ENCODE measurements around the gene USP49. TPM values are rescaled to one million over a fixed set of nuclear protein-coding genes. Genes with fewer than 3 reads are reported as not detected.

USP49 gene
- total and polyA plus RNA-seq, 8 donors, result 0.50 to 26.3 (median 4.6) TPM

DNA sequence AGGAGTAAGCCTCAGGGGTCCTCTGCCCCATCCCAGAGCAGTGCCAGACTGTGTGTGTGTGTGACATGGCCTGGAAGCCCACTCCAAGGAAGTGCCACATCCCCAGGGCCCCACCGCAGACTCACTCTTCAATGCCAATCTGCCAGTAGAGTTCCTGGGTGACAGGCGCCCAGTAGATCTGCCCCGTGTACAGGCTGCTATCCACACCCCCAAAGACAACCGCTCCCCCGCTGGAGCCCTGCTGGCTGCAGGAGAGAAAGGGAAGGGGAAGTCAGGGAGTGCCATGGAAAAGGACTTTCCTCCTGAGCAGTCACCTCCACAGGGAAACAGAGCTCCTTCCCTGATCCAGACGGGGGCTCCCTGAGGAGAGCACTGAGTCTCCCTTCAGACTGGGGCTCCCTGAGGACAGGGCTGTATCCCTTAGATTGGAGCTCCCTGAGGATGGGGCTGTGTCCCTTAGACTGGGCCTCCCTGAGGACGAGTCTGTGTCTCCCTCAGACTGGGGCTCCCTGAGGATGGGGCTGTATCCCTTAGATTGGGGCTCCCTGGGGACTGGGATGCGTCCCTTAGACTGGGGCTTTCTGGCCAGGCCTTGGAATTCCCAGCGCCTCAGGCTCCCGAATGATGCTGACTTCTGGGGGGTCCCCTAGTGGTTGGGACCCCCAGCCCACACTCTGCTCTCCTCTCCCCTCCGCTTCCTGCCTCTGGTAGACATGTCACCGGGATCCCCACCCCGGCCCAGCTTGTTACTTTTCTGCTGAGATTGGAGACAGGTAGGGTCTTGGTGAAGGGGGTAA lies 154.6 kb downstream of the USP49 start:
- Histone ChIP-seq H3K4me1 (peaks cover 6 to 37% (median 19%) of the 10 kb centered on the region in 4 donors), H3K27ac (peak overlapping the region in 4 of 5 donors; percentile 53 to 81 (median 76)), H3K4me3 (peak overlapping the region; percentile 1 to 50 (median 25)), H3K9me3 (no peaks in the 10 kb centered on the region), H3K36me3 (peaks cover 0 to 45% (median 4%) of the 10 kb centered on the region in 4 donors), H3K27me3 (no peaks in the 10 kb centered on the region)
- intact Hi-C loops (cut with DNase I; ENCODE audit: low total_unique reads), result no loop called here
- WGBS, 5 donors, result 46 to 72% (median 57%) methylated on average over 6 to 13 of the region's 13 CpGs
- peak in 1 of 2 donors; percentile 56 for DNase-seq
- TF ChIP-seq EP300 (IDR thresholded peaks at IDR 0.05), result no peak
- TF ChIP-seq, protein P1, sequence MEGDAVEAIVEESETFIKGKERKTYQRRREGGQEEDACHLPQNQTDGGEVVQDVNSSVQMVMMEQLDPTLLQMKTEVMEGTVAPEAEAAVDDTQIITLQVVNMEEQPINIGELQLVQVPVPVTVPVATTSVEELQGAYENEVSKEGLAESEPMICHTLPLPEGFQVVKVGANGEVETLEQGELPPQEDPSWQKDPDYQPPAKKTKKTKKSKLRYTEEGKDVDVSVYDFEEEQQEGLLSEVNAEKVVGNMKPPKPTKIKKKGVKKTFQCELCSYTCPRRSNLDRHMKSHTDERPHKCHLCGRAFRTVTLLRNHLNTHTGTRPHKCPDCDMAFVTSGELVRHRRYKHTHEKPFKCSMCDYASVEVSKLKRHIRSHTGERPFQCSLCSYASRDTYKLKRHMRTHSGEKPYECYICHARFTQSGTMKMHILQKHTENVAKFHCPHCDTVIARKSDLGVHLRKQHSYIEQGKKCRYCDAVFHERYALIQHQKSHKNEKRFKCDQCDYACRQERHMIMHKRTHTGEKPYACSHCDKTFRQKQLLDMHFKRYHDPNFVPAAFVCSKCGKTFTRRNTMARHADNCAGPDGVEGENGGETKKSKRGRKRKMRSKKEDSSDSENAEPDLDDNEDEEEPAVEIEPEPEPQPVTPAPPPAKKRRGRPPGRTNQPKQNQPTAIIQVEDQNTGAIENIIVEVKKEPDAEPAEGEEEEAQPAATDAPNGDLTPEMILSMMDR (IDR thresholded peaks at IDR 0.05), result no peak
- TF ChIP-seq POLR2AphosphoS5 (IDR thresholded peaks at IDR 0.05), result peak in 2 of 3 donors; percentile 69 to 85
- TF ChIP-seq POLR2A (IDR thresholded peaks at IDR 0.05), result peak in 2 of 4 donors; percentile 1 to 17

Small RNA genes within 50 kb of the gene (small RNA-seq; reads per million reads assigned to genes)
- gene AL365205.2, result 0 reads per million in 4 donors
- gene AL365205.3, result 0 reads per million in 4 donors
- gene RF00019, result 0 reads per million in 4 donors
- gene RF00393, result 0 reads per million in 4 donors

Other genes starting within 250 kb of the USP49 start
- 100 to 1,000 TPM in 1 of 5 donors, 10 to 100 TPM in 2, 1 to 10 TPM in 2; 6.4 to 130 (median 12.9) TPM for gene TFEB, start 159.8 kb downstream of the USP49 start, total RNA-seq
- 10 to 100 TPM; 12.1 to 19.5 (median 14.0) TPM for gene TFEB, start 159.8 kb downstream of the USP49 start, polyA plus RNA-seq
- over 10,000 TPM in 1 of 5 donors, 1,000 to 10,000 TPM in 3, 100 to 1,000 TPM in 1; 101 to 32,926 (median 1,172) TPM for gene PGC, start 148.0 kb downstream of the USP49 start, total RNA-seq
- gene PGC, start 148.0 kb downstream of the USP49 start, polyA plus RNA-seq, result over 10,000 TPM in 2 of 3 donors, 1,000 to 10,000 TPM in 1; 8,432 to 48,206 (median 26,682) TPM
- 10 to 100 TPM in 1 of 5 donors, 1 to 10 TPM in 3, under 1 TPM in 1; 0.29 to 22.2 (median 3.1) TPM for gene FRS3, start 115.5 kb downstream of the USP49 start, total RNA-seq
- 1 to 10 TPM; 2.9 to 4.4 (median 4.1) TPM for gene FRS3, start 115.5 kb downstream of the USP49 start, polyA plus RNA-seq
- gene PRICKLE4, start 114.6 kb downstream of the USP49 start, total RNA-seq, result 10 to 100 TPM in 3 of 5 donors, 1 to 10 TPM in 2; 4.4 to 77.0 (median 27.8) TPM
- 1 to 10 TPM in 2 of 3 donors, not detected in 1; 1.9 to 4.8 TPM for gene PRICKLE4, start 114.6 kb downstream of the USP49 start, polyA plus RNA-seq
- gene TOMM6, start 107.7 kb downstream of the USP49 start, total RNA-seq, result 100 to 1,000 TPM in 2 of 5 donors, 10 to 100 TPM in 3; 11.9 to 159 (median 68.7) TPM
- 100 to 1,000 TPM; 308 to 343 (median 323) TPM for gene TOMM6, start 107.7 kb downstream of the USP49 start, polyA plus RNA-seq
- 10 to 100 TPM in 4 of 5 donors, 1 to 10 TPM in 1; 1.2 to 34.4 (median 18.8) TPM for gene MED20, start 25.8 kb upstream of the USP49 start, total RNA-seq
- 1 to 10 TPM; 6.1 to 9.8 (median 7.2) TPM for gene MED20, start 25.8 kb upstream of the USP49 start, polyA plus RNA-seq
- 10 to 100 TPM in 2 of 5 donors, 1 to 10 TPM in 2, not detected in 1; 1.8 to 65.2 (median 10.1) TPM for gene BYSL, start 26.1 kb upstream of the USP49 start, total RNA-seq
- 10 to 100 TPM in 2 of 3 donors, 1 to 10 TPM in 1; 8.6 to 11.9 (median 10.6) TPM for gene BYSL, start 26.1 kb upstream of the USP49 start, polyA plus RNA-seq
- gene CCND3, start 46.4 kb upstream of the USP49 start, total RNA-seq, result 100 to 1,000 TPM in 2 of 5 donors, 10 to 100 TPM in 3; 40.6 to 193 (median 84.2) TPM
- gene CCND3, start 46.4 kb upstream of the USP49 start, polyA plus RNA-seq, result 10 to 100 TPM; 75.3 to 77.2 (median 75.9) TPM
- gene TAF8, start 155.1 kb upstream of the USP49 start, total RNA-seq, result 10 to 100 TPM in 4 of 5 donors, 1 to 10 TPM in 1; 3.8 to 24.6 (median 21.4) TPM
- gene TAF8, start 155.1 kb upstream of the USP49 start, polyA plus RNA-seq, result 10 to 100 TPM; 10.7 to 13.4 (median 11.6) TPM
- gene C6orf132, start 247.2 kb upstream of the USP49 start, total RNA-seq, result 10 to 100 TPM; 27.4 to 81.7 (median 69.0) TPM
- gene C6orf132, start 247.2 kb upstream of the USP49 start, polyA plus RNA-seq, result 10 to 100 TPM; 40.5 to 99.2 (median 86.6) TPM

Measured in stomach (tissue), 9 donors.